ENCODE results near the gene CCDC66.

DNA sequence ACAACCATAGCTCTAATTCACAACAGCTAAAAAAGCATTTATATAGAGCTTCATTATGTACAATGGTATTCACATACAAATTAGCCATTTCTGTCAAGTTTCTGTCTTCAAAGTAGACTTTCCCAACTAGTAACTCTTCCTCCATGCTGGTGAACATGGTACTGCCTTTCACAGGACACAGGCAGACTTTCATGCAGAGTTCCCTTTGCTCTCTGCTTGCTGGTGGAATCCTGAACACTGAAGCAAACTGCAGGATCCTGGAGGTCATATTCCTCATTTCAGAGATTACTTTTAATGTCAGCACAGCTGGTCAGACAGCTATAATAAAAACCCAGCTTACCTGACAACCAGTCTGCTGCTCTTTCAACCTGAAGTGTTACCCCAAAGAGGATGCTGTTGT lies 72.5 kb downstream of the CCDC66 start:
- TF ChIP-seq, protein P1, sequence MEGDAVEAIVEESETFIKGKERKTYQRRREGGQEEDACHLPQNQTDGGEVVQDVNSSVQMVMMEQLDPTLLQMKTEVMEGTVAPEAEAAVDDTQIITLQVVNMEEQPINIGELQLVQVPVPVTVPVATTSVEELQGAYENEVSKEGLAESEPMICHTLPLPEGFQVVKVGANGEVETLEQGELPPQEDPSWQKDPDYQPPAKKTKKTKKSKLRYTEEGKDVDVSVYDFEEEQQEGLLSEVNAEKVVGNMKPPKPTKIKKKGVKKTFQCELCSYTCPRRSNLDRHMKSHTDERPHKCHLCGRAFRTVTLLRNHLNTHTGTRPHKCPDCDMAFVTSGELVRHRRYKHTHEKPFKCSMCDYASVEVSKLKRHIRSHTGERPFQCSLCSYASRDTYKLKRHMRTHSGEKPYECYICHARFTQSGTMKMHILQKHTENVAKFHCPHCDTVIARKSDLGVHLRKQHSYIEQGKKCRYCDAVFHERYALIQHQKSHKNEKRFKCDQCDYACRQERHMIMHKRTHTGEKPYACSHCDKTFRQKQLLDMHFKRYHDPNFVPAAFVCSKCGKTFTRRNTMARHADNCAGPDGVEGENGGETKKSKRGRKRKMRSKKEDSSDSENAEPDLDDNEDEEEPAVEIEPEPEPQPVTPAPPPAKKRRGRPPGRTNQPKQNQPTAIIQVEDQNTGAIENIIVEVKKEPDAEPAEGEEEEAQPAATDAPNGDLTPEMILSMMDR (IDR thresholded peaks at IDR 0.05; ENCODE audit: poor library complexity, severe bottlenecking), result no peak
- TF ChIP-seq EP300 (conservative IDR thresholded peaks at IDR 0.05; ENCODE audit: poor library complexity, severe bottlenecking), result no peak

Measured in neural cell (in vitro differentiated cells).